HK-2 (cell line): ENCODE results near the gene SCLT1.
"Not testable (repeated sequence)": the region's sequence is repeated elsewhere in the genome, so short reads cannot be mapped to it uniquely, and the experiment has no call there.

Experiments used
- DNase-seq: peaks from one replicate; pipeline ENCODE4 v3.0.0-alpha.2; 2018; ENCODE audit not compliant: unreplicated experiment

The SCLT1 gene

GRCh38 chr4:129077326-129077725 lies 16.0 kb downstream of the SCLT1 start:
- no peak for DNase-seq

GRCh38 chr4:129069537-129069936 lies 23.8 kb downstream of the SCLT1 start:
- not testable (repeated sequence) for DNase-seq

- no peak for DNase-seq
Observed at GRCh38 chr4:129064717-129065116, 28.6 kb downstream of the SCLT1 start.

- no peak for DNase-seq
Observed at GRCh38 chr4:129063640-129064039, 29.7 kb downstream of the SCLT1 start.

GRCh38 chr4:129062580-129062979 lies 30.8 kb downstream of the SCLT1 start:
- DNase-seq = no peak

GRCh38 chr4:129059028-129059427 lies 34.3 kb downstream of the SCLT1 start:
- no peak for DNase-seq

GRCh38 chr4:129046055-129046959 lies 47.0 kb downstream of the SCLT1 start:
- DNase-seq = no peak

- no peak for DNase-seq
Observed at GRCh38 chr4:129043523-129043922, 49.8 kb downstream of the SCLT1 start.

- no peak for DNase-seq
Observed at GRCh38 chr4:129040471-129040870, 52.9 kb downstream of the SCLT1 start.

- no peak for DNase-seq
Observed at GRCh38 chr4:129037093-129037492, 56.2 kb downstream of the SCLT1 start.

GRCh38 chr4:129014566-129015509 lies 78.5 kb downstream of the SCLT1 start:
- DNase-seq = no peak

- no peak for DNase-seq
Observed at GRCh38 chr4:129008096-129008495, 85.2 kb downstream of the SCLT1 start.

GRCh38 chr4:128986908-128987307 lies 106.4 kb downstream of the SCLT1 start:
- no peak for DNase-seq

- DNase-seq = no peak
Observed at GRCh38 chr4:128986019-128986418, 107.3 kb downstream of the SCLT1 start.

GRCh38 chr4:128983771-128984485 lies 109.4 kb downstream of the SCLT1 start:
- DNase-seq = no peak

GRCh38 chr4:128981377-128981776 lies 112.0 kb downstream of the SCLT1 start:
- no peak for DNase-seq

GRCh38 chr4:128980816-128981326 lies 112.5 kb downstream of the SCLT1 start:
- no peak for DNase-seq

GRCh38 chr4:128979934-128980333 lies 113.4 kb downstream of the SCLT1 start:
- no peak for DNase-seq

GRCh38 chr4:128978985-128979384 lies 114.4 kb downstream of the SCLT1 start:
- DNase-seq = no peak

GRCh38 chr4:128974136-128974581 lies 119.2 kb downstream of the SCLT1 start:
- DNase-seq = no peak

GRCh38 chr4:128973384-128973783 lies 120.0 kb downstream of the SCLT1 start:
- no peak for DNase-seq

GRCh38 chr4:128961405-128961804 lies 131.9 kb downstream of the SCLT1 start:
- DNase-seq = no peak
